ENCODE results near the gene TRUB2. TPM values are rescaled to one million over a fixed set of nuclear protein-coding genes. Genes with fewer than 3 reads are reported as not detected.

TRUB2 gene
- total RNA-seq, 4 donors from 2014 or later, result 9.1 to 10.3 (median 9.9) TPM

- ATAC-seq (ENCODE audit: low FRiP score) (no peak), DNase-seq (ENCODE audit: low spot score) (no peak)
- no peak for TF ChIP-seq CTCF (IDR thresholded peaks at IDR 0.05)
These were observed 3.4 kb upstream of the TRUB2 start for GRCh38 chr9:128325629-128326028.

- TF ChIP-seq CTCF (IDR thresholded peaks at IDR 0.05), result no peak
- ATAC-seq (ENCODE audit: low FRiP score) (no peak), DNase-seq (ENCODE audit: low spot score) (no peak)
These were observed 2.2 kb upstream of the TRUB2 start for GRCh38 chr9:128324401-128324800.

- DNase-seq (ENCODE audit: low spot score) (no peak), ATAC-seq (ENCODE audit: low FRiP score) (no peak)
- TF ChIP-seq CTCF (IDR thresholded peaks at IDR 0.05), result no peak
These were observed 1.5 kb upstream of the TRUB2 start for GRCh38 chr9:128323791-128324190.

GRCh38 chr9:128323212-128323730 lies 1.0 kb upstream of the TRUB2 start:
- no peak for DNase-seq (ENCODE audit: low spot score)

GRCh38 chr9:128321879-128322403 lies 306 bp downstream of the TRUB2 start:
- DNase-seq (ENCODE audit: low spot score) (no peak), ATAC-seq (ENCODE audit: low FRiP score) (no peak)
- no peak for TF ChIP-seq CTCF (IDR thresholded peaks at IDR 0.05)

More at GRCh38 chr9:128323212-128323730, 1.0 kb upstream of the TRUB2 start:
- no peak for ATAC-seq (ENCODE audit: low FRiP score)
- TF ChIP-seq CTCF (IDR thresholded peaks at IDR 0.05), result no peak

- TF ChIP-seq CTCF (IDR thresholded peaks at IDR 0.05), result no peak
- ATAC-seq (ENCODE audit: low FRiP score) (no peak), DNase-seq (ENCODE audit: low spot score) (no peak)
These were observed 904 bp downstream of the TRUB2 start for GRCh38 chr9:128321343-128321742.

- TF ChIP-seq CTCF (IDR thresholded peaks at IDR 0.05), result no peak
- DNase-seq (ENCODE audit: low spot score) (no peak), ATAC-seq (ENCODE audit: low FRiP score) (no peak)
These were observed 4.6 kb downstream of the TRUB2 start for GRCh38 chr9:128317629-128318028.

Data from omental fat pad (tissue), 4 donors.